Vagina (tissue), 2 donors: Measurements from ENCODE around the gene GLB1L2.
"Not testable (repeated sequence)": the region's sequence is repeated elsewhere in the genome, so short reads cannot be mapped to it uniquely, and the experiment has no call there.

Experiments
- POLR2A ChIP-seq, 2 donors: fragments of 450-650 bp; IDR thresholded peaks; one replicate each; pipeline ENCODE4 v1.6.1; 2017; ENCODE audit warnings: antibody characterized with exemption in 2 of 2, mild to moderate bottlenecking in 2 of 2, moderate library complexity in 2 of 2
- POLR2AphosphoS5 ChIP-seq, 2 donors: sonication (generic); formaldehyde crosslinking; IDR thresholded peaks; one replicate each; pipeline ENCODE4 v1.9.0; 2017; ENCODE audit warnings: antibody characterized with exemption in 2 of 2, mild to moderate bottlenecking in 2 of 2, low read depth in 1 of 2; ENCODE audit not compliant: insufficient read depth in 1 of 2
- TF ChIP-seq, protein P1 (sequence below), 3 experiments: fragments of 450-650 bp in 2 of 3; fragments of 200-600 bp in 1 of 3; sonication (generic) in 1 of 3; IDR thresholded peaks; one replicate each; pipeline ENCODE4 v1.5.1; 2017 to 2019; ENCODE audit warnings: antibody characterized with exemption in 3 of 3, mild to moderate bottlenecking in 2 of 3, moderate library complexity in 2 of 3

DNA sequence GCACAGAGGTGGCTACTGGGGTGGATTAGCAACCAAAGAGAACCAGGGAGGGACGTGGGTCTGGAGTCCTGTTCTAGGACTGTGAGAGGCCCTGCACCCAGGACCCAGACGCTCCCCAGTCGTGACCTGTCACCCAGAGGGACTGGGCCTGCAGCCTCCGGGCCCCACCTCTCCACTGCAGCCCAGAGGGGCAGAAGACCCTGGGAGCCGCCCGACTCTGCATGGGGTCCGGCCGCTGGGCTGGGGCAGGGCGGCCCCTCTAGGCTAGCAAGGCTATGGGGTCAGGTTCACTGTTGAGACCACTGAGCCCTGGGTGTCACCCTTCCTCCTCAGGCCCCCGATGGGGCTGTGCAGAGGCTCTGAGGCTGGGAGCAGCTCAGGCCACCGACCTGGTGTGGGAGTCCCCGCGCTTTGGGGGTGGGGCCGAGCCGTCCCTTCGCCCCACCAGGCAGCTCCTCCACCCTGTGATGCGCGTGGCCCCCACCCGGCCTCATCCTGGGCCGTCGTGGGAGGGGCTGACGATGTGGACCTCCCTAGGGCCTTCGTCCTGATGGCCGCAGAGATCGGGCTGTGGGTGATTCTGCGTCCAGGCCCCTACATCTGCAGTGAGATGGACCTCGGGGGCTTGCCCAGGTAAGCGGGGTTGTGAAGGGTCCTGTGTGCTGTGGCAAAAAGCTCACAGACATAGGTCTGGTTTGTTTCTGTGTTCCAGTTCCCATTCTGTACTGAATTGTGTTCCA lies 12.9 kb downstream of the GLB1L2 start:
- TF ChIP-seq, protein P1, sequence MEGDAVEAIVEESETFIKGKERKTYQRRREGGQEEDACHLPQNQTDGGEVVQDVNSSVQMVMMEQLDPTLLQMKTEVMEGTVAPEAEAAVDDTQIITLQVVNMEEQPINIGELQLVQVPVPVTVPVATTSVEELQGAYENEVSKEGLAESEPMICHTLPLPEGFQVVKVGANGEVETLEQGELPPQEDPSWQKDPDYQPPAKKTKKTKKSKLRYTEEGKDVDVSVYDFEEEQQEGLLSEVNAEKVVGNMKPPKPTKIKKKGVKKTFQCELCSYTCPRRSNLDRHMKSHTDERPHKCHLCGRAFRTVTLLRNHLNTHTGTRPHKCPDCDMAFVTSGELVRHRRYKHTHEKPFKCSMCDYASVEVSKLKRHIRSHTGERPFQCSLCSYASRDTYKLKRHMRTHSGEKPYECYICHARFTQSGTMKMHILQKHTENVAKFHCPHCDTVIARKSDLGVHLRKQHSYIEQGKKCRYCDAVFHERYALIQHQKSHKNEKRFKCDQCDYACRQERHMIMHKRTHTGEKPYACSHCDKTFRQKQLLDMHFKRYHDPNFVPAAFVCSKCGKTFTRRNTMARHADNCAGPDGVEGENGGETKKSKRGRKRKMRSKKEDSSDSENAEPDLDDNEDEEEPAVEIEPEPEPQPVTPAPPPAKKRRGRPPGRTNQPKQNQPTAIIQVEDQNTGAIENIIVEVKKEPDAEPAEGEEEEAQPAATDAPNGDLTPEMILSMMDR (IDR thresholded peaks at IDR 0.05), result not testable (repeated sequence)
- TF ChIP-seq POLR2A (IDR thresholded peaks at IDR 0.05); POLR2AphosphoS5 (IDR thresholded peaks at IDR 0.05; ENCODE audit: insufficient read depth in 1 of 2, low read depth in 1 of 2): not testable (repeated sequence)
